NCI-H460 (cell line): ENCODE data around the gene ELAVL1. TPM values are rescaled to one million over a fixed set of nuclear protein-coding genes. Genes with fewer than 3 reads are reported as not detected.
"Not testable (repeated sequence)": the region's sequence is repeated elsewhere in the genome, so short reads cannot be mapped to it uniquely, and the experiment has no call there.

Experiments used
- DNase-seq: peaks from one replicate; pipeline ENCODE4 v3.0.0-alpha.2; 2016; ENCODE audit warnings: low read depth; ENCODE audit errors: extremely low read depth
- total RNA-seq: library from RNA; depleted of rRNA; stranded (reverse); fragments of >200 nt; shearing (Covaris generic); gene quantifications from 2 replicates; pipeline ENCODE4 v1.2.3, GENCODE V29; 2014

ELAVL1 gene
- total RNA-seq, 1 experiment from 2014 or later, result 29.3 TPM

GRCh38 chr19:7971553-7972520 is 33.6 kb downstream of the ELAVL1 start:
- DNase-seq, result no peak

GRCh38 chr19:7970716-7971448 is 34.6 kb downstream of the ELAVL1 start:
- peak; percentile 35 for DNase-seq

- DNase-seq, result no peak
Measured at GRCh38 chr19:7969555-7969939, 35.9 kb downstream of the ELAVL1 start.

DNA sequence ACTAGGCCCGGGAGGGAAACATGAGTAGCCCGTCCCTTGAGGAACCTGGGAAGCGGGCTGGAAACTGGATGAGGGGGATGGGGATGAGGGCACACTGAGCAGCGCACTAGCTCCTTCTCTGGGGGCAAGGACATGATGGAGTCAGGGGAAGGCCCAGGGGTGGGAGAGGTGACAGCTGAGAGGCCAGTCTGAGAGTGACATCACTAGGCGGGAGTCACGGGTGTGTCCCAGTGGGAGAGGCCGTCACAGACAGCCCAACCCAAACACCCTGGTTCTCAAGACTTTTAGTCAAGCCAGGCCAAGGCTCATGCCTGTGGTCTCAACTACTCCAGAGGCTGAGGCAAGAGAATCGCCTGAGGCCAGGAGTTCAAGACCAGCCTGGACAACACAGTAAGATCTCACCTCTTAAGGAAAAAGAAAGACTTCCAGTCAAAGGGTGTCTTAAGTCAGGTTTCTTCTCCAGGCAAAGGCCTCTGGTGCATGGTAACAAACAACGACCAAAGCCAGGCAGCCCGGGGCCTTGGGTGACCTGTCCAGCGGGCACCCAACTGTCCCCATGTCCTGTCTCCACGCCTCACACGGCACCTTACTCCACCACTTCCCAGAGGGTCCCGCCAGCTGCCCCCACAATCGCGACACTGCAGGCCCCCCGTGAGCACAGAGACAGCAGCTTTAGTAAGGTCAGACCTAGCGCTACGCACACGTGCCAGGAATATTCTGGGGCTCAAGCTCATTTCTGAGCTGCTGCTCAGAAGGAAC is 36.5 kb downstream of the ELAVL1 start:
- DNase-seq, result no peak

GRCh38 chr19:7968008-7968795 is 37.2 kb downstream of the ELAVL1 start:
- DNase-seq, result no peak

DNA sequence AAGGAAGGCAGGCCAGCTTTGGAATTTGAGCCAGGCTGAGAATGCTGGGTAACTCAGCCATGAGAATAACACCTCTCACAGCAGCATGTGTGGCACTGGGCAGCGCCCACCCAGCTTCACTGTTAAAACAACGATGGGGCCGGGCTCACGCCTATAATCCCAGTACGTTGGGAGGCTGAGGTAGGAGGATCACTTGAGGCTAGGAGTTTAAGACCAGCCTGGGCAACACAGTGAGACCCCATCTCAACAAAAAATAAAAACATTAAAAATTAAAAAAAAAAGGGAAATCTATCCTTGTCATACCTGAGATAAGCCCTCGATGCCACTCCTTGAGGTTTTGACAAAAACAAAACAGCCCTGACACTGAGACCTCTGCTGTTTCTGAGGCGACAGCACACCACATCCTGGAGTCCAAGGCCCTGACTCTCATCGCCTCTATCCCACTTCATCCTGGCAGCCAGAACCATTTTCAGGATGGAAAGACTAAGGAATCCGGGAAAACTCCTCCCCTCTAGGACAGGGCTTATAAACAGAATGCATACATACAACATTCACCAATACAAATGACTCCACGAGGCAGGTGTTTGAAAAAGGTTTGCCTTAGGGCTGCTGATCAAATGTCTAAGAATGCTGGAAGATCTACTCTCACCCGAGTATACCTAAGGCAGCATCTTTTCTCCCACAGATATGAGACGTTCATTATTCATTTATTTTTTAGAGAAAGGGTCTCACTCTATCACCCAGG is 39.3 kb downstream of the ELAVL1 start:
- no peak for DNase-seq

GRCh38 chr19:7965259-7965841 is 40.1 kb downstream of the ELAVL1 start:
- DNase-seq, result no peak

GRCh38 chr19:7963566-7963965 is 41.9 kb downstream of the ELAVL1 start:
- no peak for DNase-seq

- no peak for DNase-seq
Measured at GRCh38 chr19:7962644-7963268, 42.7 kb downstream of the ELAVL1 start.

GRCh38 chr19:7961920-7962626 is 43.4 kb downstream of the ELAVL1 start:
- DNase-seq, result no peak

GRCh38 chr19:7961082-7961481 is 44.4 kb downstream of the ELAVL1 start:
- DNase-seq, result not testable (repeated sequence)

DNA sequence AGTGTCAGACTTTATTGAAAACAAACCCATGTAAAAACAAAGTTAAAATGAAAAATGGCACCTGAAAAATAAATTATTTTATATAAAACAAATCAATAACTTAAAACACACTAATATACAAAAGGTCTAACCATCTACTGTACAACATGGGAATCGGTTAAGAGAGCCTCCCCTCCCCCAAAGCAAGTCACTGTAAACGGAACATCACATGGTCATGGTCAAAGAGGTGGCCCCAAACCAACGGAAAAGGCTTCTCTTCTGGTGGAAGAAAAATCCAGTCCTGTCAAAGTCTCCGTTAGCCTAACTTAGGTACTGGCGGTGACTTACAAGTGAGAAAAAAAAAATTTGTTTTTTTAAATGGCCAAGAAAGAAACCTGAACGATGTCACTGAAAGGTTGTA is 46.2 kb downstream of the ELAVL1 start:
- DNase-seq, result no peak

DNA sequence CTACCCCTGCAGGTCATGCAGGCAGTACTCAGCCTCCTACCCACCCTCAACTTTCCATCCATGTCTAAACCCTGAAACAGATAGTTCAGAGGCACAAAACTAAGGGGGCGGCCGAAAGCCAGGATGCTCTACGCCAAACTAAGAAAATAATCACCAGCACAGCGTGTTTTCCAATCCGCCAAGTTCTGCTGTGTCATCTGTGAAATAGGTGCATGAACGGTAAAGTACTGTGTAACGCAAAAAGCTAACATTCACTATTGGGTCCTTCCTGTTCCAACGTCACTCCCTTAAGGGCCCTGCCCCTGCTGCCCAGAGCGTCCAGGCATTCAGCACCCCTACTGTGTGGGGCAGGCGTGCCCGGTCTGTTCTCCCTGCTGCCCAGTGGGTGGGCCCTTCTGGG is 49.7 kb downstream of the ELAVL1 start:
- DNase-seq, result no peak

- DNase-seq, result no peak
Measured at GRCh38 chr19:7953576-7953975, 51.9 kb downstream of the ELAVL1 start.

DNA sequence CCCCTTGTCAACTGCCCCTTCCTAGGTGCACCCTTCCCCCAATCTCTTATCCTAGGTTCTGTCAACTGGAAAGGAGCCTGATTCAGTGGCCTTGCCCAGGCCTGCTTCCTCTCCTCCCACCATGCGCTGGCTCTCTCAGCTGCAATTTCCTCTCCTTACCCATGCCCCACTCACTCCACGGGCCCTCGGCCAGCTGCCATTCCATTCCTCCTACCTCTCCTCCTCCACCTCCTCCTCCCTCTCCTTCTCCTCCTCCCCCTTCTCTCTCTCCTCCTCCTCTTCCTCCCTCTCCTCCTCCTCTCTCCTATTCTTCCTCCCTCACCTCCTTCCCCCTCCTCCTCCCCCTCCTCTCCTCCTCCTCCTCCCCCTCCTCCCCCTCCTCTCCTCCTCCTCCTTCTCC is 52.4 kb downstream of the ELAVL1 start:
- no peak for DNase-seq

- no peak for DNase-seq
Measured at GRCh38 chr19:7947939-7948338, 57.5 kb downstream of the ELAVL1 start.

DNA sequence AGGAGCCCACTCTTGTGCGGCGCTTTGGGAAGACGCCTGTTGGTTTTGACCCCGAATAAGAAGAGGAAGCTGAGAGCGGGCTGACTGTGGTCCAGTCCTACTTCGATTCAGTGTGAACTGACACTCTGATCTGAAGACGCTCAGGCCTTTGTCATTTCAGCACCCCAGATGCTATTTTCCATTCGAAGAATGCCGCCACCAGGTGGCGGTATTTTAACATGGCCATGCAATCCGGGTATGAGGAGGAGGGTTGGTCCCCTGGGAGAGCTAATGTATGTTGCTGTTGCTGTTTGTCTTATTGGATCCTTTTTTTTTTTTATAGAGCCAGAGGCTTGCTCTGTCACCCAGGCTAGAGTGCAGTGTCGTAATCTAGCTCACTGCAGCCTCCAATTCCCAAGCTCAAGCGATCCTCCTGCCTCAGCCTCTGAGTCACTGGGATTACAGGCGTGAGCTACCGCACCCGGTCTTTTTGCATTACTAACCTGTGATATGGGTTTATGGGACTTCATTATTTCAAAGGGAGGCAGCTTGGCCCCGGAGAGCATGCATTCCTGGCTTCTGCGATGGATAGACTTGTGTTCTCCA is 61.2 kb downstream of the ELAVL1 start:
- peak; percentile 91 for DNase-seq
